ENCODE measurements around the gene CBLL1.

CBLL1 gene

DNA sequence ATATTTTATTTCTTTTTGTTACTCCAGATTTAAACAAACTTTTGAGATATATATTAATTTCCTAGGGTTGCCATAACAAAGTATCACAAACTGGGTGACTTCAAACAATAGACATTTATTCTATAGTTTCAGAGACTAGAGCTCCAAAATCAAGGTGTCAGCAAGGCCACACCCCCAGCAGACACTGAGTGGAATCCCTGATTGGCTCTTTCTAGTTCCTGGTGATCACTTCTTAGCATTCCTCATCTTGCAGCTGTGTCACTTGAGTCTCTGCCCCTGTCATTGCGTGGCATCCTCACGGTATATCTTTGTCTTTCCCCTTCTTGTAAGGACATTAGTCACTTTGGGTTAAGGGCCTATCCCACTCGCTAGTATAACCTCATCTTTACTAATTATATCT, 66.7 kb downstream of the CBLL1 start:
- DNase-seq, result no peak

Measured in hypothalamus (tissue), 51 donors.